Ishikawa (cell line): Measurements from ENCODE around the gene CELSR2.

ENCODE experiments used
- CEBPB ChIP-seq: IDR thresholded peaks from 2 replicates; pipeline ENCODE4 v1.6.1; 2012
- CREB1 ChIP-seq: IDR thresholded peaks from 2 replicates; pipeline ENCODE4 v1.6.1; 2012; ENCODE audit warnings: low read depth
- EGR1 ChIP-seq: IDR thresholded peaks from 2 replicates; pipeline ENCODE4 v1.6.1; 2012
- EP300 ChIP-seq: IDR thresholded peaks from 2 replicates; pipeline ENCODE4 v1.6.1; 2012; ENCODE audit warnings: borderline replicate concordance
- FOXM1 ChIP-seq: IDR thresholded peaks from 2 replicates; pipeline ENCODE4 v1.6.1; 2012; ENCODE audit warnings: low read depth, borderline replicate concordance
- MAX ChIP-seq: IDR thresholded peaks from 2 replicates; pipeline ENCODE4 v1.6.1; 2012
- NFIC ChIP-seq: IDR thresholded peaks from 2 replicates; pipeline ENCODE4 v1.6.1; 2012
- RAD21 ChIP-seq: IDR thresholded peaks from 2 replicates; pipeline ENCODE4 v1.6.1; 2012; ENCODE audit warnings: low read depth
- REST ChIP-seq: IDR thresholded peaks from 2 replicates; pipeline ENCODE4 v1.6.1; 2012; ENCODE audit warnings: low read depth, mild to moderate bottlenecking
- TAF1 ChIP-seq: IDR thresholded peaks from 2 replicates; pipeline ENCODE4 v1.6.1; 2012; ENCODE audit warnings: low read depth, mild to moderate bottlenecking
- TCF12 ChIP-seq: IDR thresholded peaks from 2 replicates; pipeline ENCODE4 v1.6.1; 2012; ENCODE audit warnings: low read depth
- TEAD4 ChIP-seq: IDR thresholded peaks from 2 replicates; pipeline ENCODE4 v1.6.1; 2012
- USF1 ChIP-seq: IDR thresholded peaks from 2 replicates; pipeline ENCODE4 v1.6.1; 2012
- YY1 ChIP-seq: IDR thresholded peaks from 2 replicates; pipeline ENCODE4 v1.6.1; 2012; ENCODE audit warnings: low read depth
- ZBTB7A ChIP-seq: IDR thresholded peaks from 2 replicates; pipeline ENCODE4 v1.6.1; 2012; ENCODE audit warnings: low read depth

CELSR2 gene

GRCh38 chr1:109274533-109275476 is 25.5 kb downstream of the CELSR2 start:
- TF ChIP-seq TEAD4, result no peak
- TF ChIP-seq CEBPB, result no peak
- TF ChIP-seq ZBTB7A, result peak; percentile 36; the same call in 1 of the 2 replicates

GRCh38 chr1:109275706-109276345 is 26.5 kb downstream of the CELSR2 start:
- no peak for TF ChIP-seq TEAD4
- no peak for TF ChIP-seq CREB1
- TF ChIP-seq EGR1, result no peak
- no peak for TF ChIP-seq YY1
- TF ChIP-seq TAF1, result no peak
- no peak for TF ChIP-seq RAD21
- TF ChIP-seq ZBTB7A, result no peak
- TF ChIP-seq EP300, result no peak
- no peak for TF ChIP-seq TCF12
- no peak for TF ChIP-seq NFIC
- TF ChIP-seq CEBPB, result no peak
- TF ChIP-seq REST, result no peak

GRCh38 chr1:109277434-109278204 is 28.3 kb downstream of the CELSR2 start:
- no peak for TF ChIP-seq TCF12
- TF ChIP-seq RAD21, result peak; percentile 88
- 0 out of 2 replicates have a peak, but pooled peaks have one; percentile 28 for TF ChIP-seq MAX
- no peak for TF ChIP-seq ZBTB7A
- 0 out of 2 replicates have a peak, but pooled peaks have one; percentile 23 for TF ChIP-seq YY1
- TF ChIP-seq CEBPB, result no peak

GRCh38 chr1:109279615-109280278 is 30.4 kb downstream of the CELSR2 start:
- TF ChIP-seq EGR1 (no peak), CREB1 (no peak), FOXM1 (no peak), CEBPB (no peak), USF1 (no peak), NFIC (no peak), EP300 (no peak), REST (no peak), YY1 (no peak), TCF12 (no peak), MAX (no peak), RAD21 (no peak), TAF1 (no peak)

- TF ChIP-seq EP300, result no peak
- TF ChIP-seq MAX, result no peak
- TF ChIP-seq CEBPB, result no peak
- TF ChIP-seq YY1, result no peak
- no peak for TF ChIP-seq TAF1
- TF ChIP-seq ZBTB7A, result no peak
- no peak for TF ChIP-seq EGR1
- no peak for TF ChIP-seq USF1
- TF ChIP-seq CREB1, result no peak
- TF ChIP-seq FOXM1, result no peak
- TF ChIP-seq TCF12, result no peak
Measured at GRCh38 chr1:109280862-109281261, 31.5 kb downstream of the CELSR2 start.
